NT2/D1 (cell line): ENCODE data around the gene ARRDC3.

ENCODE experiments used
- YY1 ChIP-seq: IDR thresholded peaks from 2 replicates; pipeline ENCODE4 v1.6.1; 2011; ENCODE audit not compliant: insufficient read length, insufficient read depth
- ZNF274 ChIP-seq: IDR thresholded peaks from 2 replicates; pipeline ENCODE4 v1.6.1; 2011; ENCODE audit warnings: mild to moderate bottlenecking, low read depth, low read length

DNA sequence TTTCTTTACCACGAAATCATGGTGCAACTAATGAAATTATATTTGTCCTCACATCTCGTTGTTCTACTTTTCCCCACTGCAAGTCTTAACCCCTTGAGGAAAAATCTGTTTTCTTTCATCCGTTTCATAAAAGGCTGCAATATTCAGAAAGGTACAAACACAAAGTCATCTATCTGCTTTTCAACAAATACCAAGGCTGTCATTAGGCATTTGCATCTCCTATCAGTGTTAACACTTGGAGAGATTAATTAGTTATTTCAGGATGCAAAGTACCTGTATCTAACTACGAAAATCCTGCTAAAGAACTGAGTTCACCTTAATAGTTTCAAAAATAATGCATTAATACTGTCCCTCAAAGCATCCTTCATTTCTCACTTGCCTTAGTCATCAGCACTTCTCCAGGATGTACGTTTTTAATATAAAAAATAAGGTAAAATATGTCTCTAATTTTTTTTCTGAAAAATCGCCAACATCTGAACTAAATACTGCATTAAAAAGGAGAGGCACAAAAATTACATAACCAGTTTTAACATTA lies 1.8 kb downstream of the ARRDC3 start:
- TF ChIP-seq YY1 (no peak), ZNF274 (no peak)
